Stimulated activated CD4-positive, alpha-beta T cell treated with anti-CD3 and anti-CD28 coated beads, Interleukin-4, amount 100 ng/mL, for 1 hour (primary cell): ENCODE results near the gene PTAFR.
A peak's percentile ranks its signal among the peaks of the same experiment; 100 is the strongest.
"Not testable (repeated sequence)": the region's sequence is repeated elsewhere in the genome, so short reads cannot be mapped to it uniquely, and the experiment has no call there.

Experiments
- DNase-seq: peaks from one replicate; pipeline ENCODE4 v3.0.0-alpha.2; 2020

PTAFR gene

DNA sequence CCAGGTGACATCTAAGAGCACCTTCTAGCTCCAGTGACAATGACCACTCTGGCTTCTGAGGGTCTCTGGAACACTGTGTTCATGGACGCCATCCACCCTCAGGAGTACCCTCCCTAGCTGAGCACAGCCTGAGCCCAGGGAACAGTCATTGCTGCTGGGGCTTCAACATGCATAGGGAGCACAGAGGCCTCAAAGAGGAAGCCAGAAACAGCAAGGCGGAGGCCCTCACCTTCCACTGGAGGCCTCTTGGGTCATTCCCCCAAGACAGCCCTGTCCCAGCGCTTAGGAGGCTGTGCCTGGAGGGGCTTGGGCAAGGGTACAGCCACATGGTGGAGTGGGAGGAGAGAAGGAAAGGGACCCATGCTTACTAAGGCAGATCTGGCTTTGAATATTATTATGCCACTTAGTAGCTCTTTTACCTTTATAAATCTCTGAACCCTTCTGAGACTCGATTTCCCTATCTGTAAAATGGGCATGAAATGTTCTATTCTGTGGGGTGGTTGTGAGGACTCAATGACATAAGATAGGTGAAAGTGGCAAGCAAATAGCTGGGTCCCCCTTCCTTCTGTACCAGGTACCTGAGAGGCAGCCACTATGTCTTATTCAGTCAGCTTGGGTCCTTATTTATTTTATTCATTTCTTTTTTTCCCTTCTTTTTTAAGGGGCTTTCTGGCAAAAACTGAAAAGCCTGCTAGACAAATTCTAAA lies 32.8 kb downstream of the PTAFR start:
- no peak for DNase-seq

DNA sequence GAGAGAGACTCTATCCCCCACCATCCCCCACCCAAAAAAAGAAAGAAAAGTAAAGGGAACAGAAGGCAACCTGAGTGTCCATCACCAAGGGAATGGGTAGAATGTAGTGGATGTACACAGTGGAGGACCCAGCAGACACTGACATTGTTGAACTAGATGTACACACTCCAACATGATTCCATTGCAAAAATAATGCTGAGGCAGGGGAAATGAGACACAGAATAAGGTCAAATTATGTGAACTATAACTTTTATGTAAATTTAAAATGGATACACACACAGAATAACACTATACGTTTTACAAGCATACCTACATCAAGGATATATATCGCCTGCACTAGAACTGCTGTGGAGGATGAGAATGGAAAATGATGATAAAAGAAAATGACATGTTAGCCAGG lies 34.8 kb downstream of the PTAFR start:
- DNase-seq: no peak

DNA sequence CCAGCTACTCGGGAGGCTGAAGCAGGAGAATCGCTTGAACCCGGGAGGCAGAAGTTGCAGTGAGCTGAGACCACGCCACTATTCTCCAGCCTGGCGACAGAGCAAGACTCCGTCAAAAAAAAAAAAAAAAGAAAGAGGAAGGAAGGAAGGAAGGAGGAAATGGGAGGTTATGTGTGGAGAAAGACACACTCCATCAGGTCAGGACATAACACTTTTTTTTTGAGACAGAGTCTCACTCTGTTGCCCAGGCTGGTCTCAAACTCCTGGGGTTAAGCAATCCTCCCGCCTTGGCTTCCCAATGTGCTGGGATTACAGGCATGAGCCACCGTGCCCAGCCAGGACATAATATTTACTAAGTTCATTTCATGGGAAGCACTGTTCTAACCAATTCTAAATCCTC lies 36.6 kb downstream of the PTAFR start:
- not testable (repeated sequence) for DNase-seq

DNA sequence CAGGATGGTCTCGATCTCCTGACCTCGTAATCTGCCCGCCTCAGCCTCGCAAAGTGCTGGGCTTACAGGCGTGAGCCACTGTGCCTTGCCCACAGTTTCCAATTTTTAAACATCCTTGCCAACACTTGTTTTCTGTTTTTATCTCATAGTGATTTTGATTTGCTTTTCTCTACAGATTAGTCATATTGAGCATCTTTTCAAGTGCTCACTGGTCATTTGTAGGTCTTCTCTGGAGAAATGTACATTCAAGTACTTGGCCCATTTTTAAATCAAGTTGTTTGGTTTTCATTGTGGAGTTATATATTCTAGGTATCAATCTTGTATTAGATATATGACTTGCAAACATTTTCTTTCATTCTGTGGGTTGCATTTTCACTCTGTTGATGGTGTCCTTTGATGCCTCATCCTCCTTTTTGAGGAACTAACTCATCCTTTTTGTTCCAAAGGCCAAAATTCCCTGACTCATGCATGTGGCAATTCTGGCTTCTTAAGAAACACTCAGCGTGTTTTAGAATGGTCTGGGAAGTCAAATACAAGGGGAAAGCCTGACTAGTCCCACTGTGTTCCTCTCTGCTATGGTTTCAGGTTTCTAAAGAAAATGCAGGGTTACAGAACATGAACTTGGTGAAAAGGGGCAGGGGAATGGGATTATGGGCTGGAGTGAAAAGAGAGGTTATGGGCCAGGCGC lies 37.3 kb downstream of the PTAFR start:
- DNase-seq: no peak

DNA sequence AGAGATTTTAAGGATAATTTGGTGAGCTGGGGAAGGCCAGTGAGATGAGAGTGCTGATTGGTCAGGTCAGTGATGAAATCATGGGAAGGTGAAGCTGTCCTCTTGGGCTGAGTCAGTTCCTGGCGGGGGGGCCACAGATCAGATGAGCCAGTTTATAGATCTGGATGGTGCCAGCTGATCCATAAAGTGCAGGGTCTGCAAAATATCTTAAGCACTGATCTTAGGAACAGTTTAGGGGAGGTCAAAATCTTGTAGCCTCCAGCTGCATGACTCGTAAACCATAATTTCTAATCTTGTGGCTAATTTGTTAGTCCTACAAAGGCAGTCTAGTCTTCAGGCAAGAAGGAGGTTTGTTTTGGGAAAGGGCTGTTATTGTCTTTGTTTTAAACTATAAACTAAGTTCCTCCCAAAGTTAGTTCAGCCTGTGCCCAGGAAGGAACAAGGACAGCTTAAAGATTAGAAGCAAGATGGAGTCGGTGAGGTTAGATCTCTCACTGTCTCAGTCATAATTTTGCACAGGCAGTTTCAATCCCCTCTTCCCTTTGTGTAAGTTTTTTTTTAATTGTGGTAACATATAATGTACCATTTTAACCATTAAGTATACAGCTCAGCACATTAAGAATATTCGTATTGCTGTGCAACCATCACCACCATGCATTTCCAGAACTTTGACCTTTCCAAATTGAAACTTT lies 39.4 kb downstream of the PTAFR start:
- DNase-seq: no peak

DNA sequence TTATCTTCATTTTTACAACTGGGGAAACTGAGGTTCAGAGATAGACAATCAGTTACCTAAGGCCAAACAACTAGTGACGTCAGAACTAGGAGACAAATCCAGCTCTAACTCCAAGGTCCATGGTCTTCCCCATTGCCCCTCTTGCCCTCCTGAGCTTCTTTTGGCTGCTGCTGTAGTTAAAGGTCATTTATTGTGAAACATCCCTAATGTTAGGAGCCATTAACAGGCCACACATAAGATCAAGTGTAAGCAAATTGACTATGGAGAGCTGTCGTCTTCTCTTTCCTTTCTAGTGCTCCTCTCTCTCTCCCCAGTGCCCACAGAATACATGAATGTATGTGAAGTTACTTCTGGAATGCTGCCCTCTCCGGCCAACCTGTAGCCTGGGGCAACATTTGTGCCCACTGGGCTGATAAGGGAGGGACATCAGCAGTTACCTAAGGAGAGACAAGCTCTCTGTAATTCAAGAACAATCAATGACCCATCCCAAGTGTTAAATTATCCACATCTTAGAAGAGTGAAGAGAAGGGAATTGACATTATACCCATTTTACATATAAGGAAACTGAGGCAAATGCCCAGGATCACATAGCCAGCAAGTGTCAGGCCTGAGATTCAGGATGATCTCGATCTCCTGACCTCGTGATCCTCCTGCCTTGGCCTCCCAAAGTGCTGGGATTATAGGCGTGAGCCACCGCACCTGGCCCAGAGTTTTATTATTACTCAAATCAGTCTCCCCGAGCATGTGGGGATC lies 40.1 kb downstream of the PTAFR start:
- no peak for DNase-seq

DNA sequence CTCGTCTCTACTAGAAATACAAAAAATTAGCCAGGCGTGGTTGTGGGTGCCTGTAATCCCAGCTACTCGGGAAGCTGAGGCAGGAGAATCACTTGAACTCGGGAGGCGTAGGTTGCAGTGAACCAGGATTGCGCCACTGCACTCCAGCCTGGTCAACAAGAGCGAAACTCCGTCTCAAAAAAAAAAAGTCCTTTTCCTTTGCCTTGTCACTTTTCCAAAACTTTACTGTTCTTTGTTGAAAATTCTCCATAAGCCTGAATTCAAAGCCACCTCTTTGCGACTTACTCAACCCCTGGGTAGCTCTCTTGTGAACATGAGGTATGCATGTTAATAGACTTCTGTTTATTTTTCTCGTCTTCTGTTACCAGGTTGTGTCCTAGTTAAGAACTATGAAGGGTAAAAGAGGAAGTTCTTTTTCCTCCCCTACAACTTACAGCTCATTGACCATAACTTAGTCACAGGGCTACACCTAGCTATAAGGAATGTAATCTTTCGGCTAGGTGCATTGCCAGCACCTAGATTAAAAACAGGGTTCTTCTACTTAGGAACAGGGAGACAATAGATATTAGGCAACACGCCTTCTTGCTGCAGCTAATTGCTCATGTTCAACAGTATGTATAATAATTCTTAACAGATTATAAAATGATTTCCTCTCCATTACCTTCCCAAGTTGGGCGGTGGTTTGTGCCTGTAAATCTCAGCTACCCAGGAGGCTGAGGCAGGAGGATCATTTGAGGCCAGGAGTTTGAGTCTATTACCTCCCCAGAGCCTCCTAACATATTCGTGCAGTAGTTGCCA lies 40.9 kb downstream of the PTAFR start:
- no peak for DNase-seq

DNA sequence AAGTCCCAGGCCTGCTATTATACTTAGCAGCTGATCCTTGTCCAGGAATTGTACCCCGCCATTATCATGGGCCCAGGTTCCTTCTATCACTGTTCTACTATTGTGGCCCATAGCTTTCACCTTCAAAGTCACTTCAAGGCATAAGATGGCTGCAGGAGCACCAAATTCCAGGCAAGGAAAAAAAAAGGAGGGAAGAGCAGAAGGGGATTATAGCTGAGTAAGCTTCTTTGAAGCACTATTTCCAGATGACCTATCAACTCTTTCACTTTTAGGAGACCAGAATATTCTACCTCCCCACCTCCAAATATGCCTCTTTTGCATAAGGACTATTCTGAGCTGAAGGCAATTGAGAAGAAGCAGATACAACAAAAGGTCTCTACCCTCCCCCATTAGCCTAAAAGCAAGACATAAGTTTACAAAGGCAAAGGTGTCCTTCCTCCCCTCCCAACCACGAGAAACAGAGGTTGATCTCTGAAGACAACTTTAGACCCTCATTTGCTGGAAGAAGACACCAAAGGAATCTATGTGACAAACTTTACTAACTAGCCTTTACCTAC lies 41.8 kb downstream of the PTAFR start:
- no peak for DNase-seq

DNA sequence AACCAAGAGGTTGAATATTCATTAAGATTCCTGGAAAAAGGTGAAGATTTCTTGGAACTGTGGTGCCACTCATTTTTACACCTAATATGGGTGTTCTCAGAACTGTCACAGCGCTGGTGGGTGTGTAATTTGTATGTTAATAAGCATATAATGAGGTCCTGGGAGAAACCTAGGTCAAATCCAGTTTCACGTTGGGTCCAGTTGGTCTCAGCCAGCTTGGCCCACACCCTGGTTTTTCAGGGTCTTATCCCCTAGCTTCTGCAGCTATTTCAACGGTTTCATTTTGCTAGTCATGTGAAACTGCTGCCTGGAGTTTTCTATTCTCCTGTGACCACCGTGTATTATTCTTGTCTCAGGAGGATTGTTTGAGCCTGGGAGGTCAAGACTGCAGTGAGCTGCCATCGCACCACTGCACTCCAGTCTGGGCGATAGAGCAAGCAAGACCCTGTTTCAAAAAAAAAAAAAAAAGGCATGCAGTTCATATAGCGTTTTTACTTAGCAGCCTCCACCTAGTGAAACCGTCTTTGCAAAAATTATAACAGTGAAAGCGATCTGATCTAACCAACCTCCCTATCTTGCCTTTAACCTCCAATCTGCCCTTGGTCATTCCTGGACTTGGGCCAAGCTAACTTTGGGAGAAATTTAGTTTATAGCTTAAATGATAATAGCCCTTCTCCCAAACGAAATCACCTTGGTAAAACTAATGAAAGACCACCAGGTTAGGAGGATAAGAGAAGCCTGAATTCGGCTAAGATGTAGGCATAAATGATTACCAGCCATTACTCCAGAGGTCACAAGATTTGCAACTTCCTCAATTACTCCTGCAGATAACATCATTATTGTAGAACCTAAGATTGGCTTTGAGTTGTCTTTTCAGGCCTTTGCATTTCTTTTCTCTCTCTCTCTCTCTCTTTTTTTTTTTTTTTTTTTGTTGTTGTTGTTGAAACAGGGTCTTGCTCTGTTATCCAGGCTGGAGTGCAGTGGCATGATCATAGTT lies 44.0 kb downstream of the PTAFR start:
- DNase-seq: no peak

DNA sequence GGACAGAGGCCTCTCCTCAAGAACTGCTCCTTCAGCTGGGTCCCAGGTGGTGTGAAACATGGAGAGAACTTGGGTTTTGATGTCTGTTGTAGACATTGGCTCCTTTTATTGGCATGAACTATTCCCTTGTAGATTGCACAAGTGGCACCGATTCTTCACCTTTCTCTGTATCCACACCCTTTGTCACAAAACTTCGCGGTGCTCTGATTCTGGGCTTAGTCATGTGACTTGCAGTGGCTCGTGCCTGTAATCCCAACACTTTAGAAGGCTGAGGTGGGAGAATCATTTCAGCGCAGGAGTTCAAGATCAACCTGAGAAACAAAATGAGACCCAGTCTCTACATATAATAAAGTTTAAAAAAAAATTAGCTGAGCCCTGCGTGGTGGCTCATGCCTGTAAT lies 45.6 kb downstream of the PTAFR start:
- DNase-seq: no peak

DNA sequence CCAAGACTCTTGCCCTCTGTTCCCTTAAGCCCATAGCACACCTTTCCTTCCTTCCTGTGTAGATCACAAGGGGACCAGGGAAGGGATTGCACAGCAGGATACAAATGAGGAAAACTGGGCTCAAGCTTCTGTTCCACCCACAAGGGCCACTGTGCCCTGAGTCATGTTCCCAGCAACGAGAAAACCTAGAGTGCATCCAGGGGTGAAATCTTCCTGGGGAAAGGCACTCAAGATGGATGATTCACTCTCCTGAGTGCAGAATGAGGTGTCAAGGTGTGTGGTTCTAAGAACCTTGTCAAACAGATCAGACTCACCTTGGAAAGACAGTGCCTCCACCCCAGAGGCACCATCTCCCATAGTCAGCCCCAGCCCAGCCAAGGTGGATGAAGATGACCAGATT lies 47.3 kb downstream of the PTAFR start:
- DNase-seq: no peak

DNA sequence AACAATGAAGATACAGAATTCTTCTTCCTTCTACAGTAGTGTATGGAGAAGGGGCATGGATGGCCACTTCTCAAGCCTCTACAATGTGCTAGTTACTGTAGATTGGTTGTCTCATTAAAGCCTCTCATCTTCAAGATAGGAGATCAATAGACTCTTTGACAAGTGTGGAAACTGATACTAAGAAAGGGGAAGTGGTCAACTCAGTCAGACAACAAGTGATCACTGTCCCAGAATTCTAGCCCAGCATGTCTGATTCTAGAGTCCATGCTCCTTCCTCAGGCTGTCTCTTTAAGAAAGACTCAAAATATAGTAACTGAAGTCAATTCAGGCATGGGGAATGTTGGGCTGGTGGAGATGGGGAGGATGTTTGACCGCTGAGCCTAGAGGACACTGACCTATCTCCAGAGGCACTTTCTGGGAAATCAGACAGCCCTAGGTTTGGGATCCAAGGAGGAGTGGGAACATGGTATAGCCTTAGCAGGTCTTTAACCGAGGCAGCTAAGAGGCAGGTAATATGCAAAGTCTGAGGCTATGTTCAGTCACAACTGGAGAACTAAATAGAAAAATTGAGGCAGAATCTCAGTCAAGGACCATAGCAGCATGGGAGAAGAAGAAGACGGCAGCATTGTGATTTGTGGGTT lies 48.8 kb downstream of the PTAFR start:
- DNase-seq: no peak

DNA sequence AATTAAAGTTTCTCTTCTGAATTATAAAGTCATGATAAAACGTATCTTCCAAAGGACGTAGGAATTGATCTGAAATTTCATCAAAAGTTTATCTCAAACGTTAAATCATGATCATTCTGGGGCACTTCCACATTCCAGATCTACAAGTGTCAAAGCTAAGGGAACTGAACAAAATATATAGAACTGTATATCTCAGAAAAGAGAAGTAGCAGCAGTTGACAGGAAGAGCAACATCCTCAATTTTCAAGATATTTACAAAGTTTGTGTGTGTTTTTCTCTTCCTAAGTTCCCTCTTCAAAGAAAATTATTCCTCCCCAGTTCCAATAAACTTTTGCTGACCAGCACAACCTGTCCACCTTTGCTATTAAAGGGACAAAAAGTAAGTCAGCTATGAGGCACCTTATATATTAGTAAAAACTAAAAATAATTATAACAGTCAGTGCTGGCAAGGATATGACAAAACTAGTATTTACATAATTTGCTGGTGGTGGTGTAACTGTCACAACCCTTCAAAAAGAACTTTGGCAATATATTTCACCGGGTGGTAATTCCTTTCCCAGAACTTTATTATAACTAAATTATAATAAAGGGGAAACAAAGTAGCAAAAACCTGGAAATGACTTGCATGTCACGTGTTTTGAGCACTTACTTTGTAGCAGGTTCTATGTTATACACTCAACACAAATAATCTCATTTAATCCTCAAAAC lies 49.6 kb downstream of the PTAFR start:
- DNase-seq: no peak

DNA sequence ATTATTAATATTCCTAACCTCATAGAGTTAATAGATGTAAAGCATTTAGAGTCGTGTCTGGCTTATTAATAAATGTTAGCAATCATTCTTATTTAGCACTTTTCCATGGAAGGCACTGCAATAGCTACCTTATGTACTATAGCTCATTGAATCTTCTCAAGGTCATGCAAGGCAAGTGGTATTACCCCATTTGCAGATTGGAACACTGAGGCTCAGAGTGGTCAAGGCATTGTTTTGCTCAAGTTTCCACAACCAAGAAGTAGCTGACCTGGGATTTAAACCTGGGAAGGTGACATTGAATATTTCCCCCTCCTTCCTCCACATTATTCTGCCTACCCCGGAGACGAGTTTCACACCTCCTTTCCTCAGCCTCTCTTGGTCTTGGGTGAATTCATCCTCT lies 50.3 kb downstream of the PTAFR start:
- no peak for DNase-seq

DNA sequence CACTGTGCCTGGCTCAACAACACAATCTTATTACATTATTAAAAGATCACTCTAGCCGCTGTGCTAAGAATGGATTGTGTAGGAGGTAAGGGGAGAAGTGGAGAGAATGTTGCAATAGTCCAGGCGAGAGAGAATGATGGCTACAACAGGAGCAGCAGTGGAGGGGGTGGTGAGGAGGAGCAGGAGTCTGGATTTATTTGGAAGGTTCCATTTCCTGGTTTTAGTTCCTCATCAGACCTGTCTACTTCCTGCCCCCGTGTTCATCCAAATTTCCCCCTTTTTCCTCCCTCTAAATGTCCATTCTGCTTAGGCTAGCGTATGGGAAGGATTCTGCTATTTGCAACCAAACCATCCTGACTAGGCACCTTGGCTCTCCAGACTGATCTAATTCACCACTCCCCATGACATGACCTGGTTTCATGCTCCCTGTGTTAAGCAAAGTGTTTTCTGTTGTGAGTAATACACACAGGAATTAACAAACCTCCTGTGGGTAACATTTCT lies 53.0 kb downstream of the PTAFR start:
- DNase-seq: no peak

DNA sequence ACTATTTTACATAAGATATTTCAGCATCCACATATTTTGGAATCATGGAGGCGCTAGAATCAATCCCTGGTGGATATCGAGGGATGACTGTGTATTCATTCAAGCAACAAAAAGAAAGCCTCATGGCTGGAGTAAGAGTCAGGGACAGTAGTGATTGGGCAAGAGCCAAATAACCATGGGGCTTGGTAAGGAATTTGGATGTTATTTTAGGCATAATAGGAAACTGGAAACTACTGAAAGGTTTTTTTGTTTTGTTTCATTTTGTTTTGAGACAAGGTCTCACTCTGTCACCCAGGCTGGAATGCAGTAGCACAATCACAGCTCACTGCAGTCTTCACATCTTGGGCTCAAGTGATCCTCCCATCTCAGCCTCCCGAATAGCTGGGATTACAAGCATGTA lies 54.3 kb downstream of the PTAFR start:
- DNase-seq: no peak

DNA sequence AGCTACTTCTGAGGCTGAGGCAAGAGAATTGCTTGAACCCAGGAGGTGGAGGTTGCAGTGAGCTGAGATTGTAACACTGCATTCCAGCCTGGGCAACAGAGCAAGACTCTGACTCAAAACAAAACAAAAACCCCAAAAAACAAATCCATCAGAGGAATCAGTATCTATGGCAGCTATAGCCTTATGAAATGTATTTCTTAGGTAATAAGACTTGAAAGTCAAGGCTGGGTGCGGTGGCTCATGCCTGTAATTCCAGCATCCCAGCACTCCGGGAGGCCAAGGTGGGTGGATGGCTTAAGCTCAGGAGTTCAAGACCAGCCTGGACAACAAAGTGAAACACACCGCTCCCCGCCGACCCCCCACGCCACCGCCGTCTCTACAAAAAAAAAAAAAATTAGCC lies 56.9 kb downstream of the PTAFR start:
- DNase-seq: no peak

DNA sequence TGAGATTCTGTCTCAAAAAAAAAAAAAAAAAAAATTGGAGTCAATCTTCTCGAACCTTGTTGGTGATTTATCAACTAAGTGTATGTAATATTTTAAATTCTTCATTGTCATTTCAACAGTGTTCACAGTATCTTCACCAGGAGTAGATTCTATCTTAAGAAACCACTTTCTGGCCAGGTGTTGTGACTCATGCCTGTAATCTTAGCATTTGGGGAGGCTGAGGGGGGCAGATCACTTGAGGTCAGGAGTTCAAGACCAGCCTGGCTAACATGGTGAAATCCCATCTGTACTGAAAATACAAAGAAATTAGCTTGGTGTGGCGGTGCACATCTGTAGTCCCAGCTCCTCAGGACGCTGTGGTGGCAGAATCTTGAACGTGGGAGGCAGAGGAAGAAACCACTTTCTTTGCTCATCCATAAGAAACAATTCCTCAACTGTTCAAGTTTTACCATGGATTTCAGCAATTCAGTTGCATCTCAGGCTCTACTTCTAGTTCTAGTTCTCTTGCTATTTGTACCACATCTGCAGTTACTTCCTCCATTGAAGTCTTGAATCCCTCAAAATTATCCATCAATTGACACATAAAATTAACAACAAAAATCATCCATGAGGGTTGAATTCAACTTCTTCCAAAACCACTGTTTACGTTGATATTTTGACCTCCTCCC lies 57.7 kb downstream of the PTAFR start:
- no peak for DNase-seq

DNA sequence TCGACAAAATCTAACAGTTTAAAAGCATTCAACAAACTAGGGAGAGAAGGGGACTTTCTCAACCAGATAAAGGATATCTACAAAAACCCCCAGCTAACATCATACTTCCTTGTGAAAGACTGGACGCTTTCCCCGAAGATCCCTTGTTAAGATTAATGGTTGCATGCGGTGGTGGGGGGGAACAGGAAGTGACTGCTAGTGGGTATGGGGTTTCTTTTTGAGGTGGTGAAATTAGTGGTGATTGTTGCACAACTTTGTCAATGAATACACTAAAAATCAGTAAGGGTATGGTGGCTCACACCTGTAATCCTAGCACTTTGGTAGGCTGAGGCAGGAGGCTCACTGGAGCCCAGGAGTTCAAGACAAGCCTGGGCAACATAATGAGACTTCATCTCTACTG lies 61.2 kb downstream of the PTAFR start:
- DNase-seq: peak; percentile 25
